Measurements from ENCODE around the gene VPS13D. TPM values are rescaled to one million over a fixed set of nuclear protein-coding genes. Genes with fewer than 3 reads are reported as not detected.

Gene VPS13D
- total and polyA plus RNA-seq, 2 experiments from 2014 or later = 10.7 to 34.9 TPM

- no peak for TF ChIP-seq ZNF462 (CRISPR knock-in tag; IDR thresholded peaks at IDR 0.05)
- no peak for TF ChIP-seq ZNF331 (CRISPR knock-in tag; IDR thresholded peaks at IDR 0.05; ENCODE audit: low read depth)
- no peak for TF ChIP-seq ETS1 (IDR thresholded peaks at IDR 0.05)
- no peak for TF ChIP-seq NANOG (IDR thresholded peaks at IDR 0.05; ENCODE audit: borderline replicate concordance)
- no peak for TF ChIP-seq POLR2AphosphoS5 (IDR thresholded peaks at IDR 0.05; ENCODE audit: low read depth)
- no peak for TF ChIP-seq ZNF114 (CRISPR knock-in tag; IDR thresholded peaks at IDR 0.05)
- no peak for TF ChIP-seq STAT1 (IDR thresholded peaks at IDR 0.05; ENCODE audit: unreplicated experiment)
- no peak for TF ChIP-seq JUNB (IDR thresholded peaks at IDR 0.05; ENCODE audit: unreplicated experiment)
Observed at GRCh38 chr1:12249748-12250147, 19.9 kb downstream of the VPS13D start (continued).

DNA sequence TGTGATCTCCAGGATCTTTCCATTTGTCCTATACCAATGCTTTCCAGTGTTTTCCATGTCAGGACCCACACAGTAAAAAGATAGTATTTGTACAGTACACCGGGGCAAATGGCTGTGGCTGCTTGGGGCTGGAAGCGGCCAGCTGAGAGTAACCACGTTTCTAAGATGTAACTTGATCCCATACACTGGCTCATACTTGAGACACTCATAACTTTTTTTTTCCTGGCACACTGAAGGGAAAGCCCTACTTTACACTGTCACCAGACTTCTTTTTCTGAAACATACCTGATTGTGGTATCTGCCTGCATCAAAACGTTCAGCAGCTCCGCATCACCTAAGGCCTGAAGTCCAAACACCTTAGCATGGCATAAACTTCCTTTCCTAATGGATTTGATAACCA, 21.6 kb downstream of the VPS13D start:
- Histone ChIP-seq H3K4me1 (ENCODE audit: insufficient read depth) (peaks cover 19% of the 10 kb centered on the region), H3K27me3 (ENCODE audit: insufficient read depth) (no peaks in the 10 kb centered on the region), H2AFZ (no peak overlapping the region), H3K27ac (ENCODE audit: low read depth) (no peak overlapping the region), H3K4me3 (no peak overlapping the region), H4K20me1 (replicated peaks; ENCODE audit: insufficient read depth) (0 out of 2 replicates have a peak, but pooled peaks cover 4% of the 10 kb centered on the region), H3F3A (replicated peaks; ENCODE audit: low read depth) (no peaks in the 10 kb centered on the region), H3K36me3 (ENCODE audit: insufficient read depth) (peaks cover 9% of the 10 kb centered on the region), H3K4me2 (no peak overlapping the region), H3K79me2 (replicated peaks; ENCODE audit: insufficient read depth) (no peaks in the 10 kb centered on the region), H3K9me2 (ENCODE audit: insufficient read depth) (no peaks in the 10 kb centered on the region)
- Mint-ChIP-seq H3K9me3 (no peaks in the 10 kb centered on the region), H3K4me1 (peaks cover 16% of the 10 kb centered on the region), H3K36me3 (ENCODE audit: low read depth) (peaks cover 33% of the 10 kb centered on the region), H3K4me3 (no peak overlapping the region), H3K27ac (0 out of 2 replicates have a peak overlapping the region, but pooled peaks have one; percentile 25), H3K27me3 (ENCODE audit: insufficient read depth, low read depth, poor library complexity) (peaks cover 8% of the 10 kb centered on the region)
- no peak for ATAC-seq
- no peak for DNase-seq (ENCODE audit: low spot score)
- TF ChIP-seq CREB1 (CRISPR knock-in tag; IDR thresholded peaks at IDR 0.05; ENCODE audit: low read depth) = no peak
- TF ChIP-seq ETS1 (IDR thresholded peaks at IDR 0.05) = no peak
- TF ChIP-seq EZH2phosphoT487 (IDR thresholded peaks at IDR 0.05; ENCODE audit: unreplicated experiment) = no peak
- no peak for TF ChIP-seq ZNF331 (CRISPR knock-in tag; IDR thresholded peaks at IDR 0.05; ENCODE audit: low read depth)
- no peak for TF ChIP-seq ZNF114 (CRISPR knock-in tag; IDR thresholded peaks at IDR 0.05)
- TF ChIP-seq STAT1 (IDR thresholded peaks at IDR 0.05; ENCODE audit: unreplicated experiment) = no peak

All from GM23338 (cell line).